Prostate gland (tissue), 2 donors: Measurements from ENCODE around the gene SENP3. TPM values are rescaled to one million over a fixed set of nuclear protein-coding genes. Genes with fewer than 3 reads are reported as not detected.

Experiments
- DNase-seq: peaks from one replicate; pipeline ENCODE4 v3.0.0-alpha.2; 2019; ENCODE audit warnings: low spot score
- H3K27ac ChIP-seq, 2 donors: fragments of 200-600 bp; sonication (generic); 2 replicates each; pipeline ENCODE4 v1.5.1; 2017 to 2019
- H3K27me3 ChIP-seq: fragments of 200-600 bp; sonication (generic); replicated peaks from 2 replicates; pipeline ENCODE4 v1.5.1; 2019; ENCODE audit not compliant: insufficient read depth
- H3K36me3 ChIP-seq, 2 donors: fragments of 200-600 bp; sonication (generic); 1 replicate in 1 of 2; 2 replicates in 1 of 2; pipeline versions ENCODE4 v1.5.1 to v1.8.1; 2017 to 2019
- H3K4me1 ChIP-seq: fragments of 200-600 bp; sonication (generic); replicated peaks from 2 replicates; pipeline ENCODE4 v1.5.1; 2019
- H3K4me3 ChIP-seq, 2 donors: fragments of 200-600 bp; sonication (generic); 2 replicates each; pipeline ENCODE4 v1.5.1; 2017 to 2019
- H3K9me3 ChIP-seq: fragments of 200-600 bp; sonication (generic); 2 replicates; pipeline ENCODE4 v1.5.1; 2017
- POLR2A ChIP-seq: fragments of 450-650 bp; IDR thresholded peaks from one replicate; pipeline ENCODE4 v1.6.1; 2016; ENCODE audit warnings: antibody characterized with exemption, mild to moderate bottlenecking
- POLR2AphosphoS5 ChIP-seq: sonication (generic); formaldehyde crosslinking; IDR thresholded peaks from one replicate; pipeline ENCODE4 v1.6.1; 2017; ENCODE audit warnings: antibody characterized with exemption
- WGBS: methylation state at CpG from one replicate; pipeline ENCODE4 v1.1.5; 2018; 5-methylcytosine and 5-hydroxymethylcytosine counted together
- intact Hi-C: fragments of 100-400 bp; cut with DNase I; formaldehyde crosslinking; loops from one replicate; pipeline ENCODE4 v1.14.2; 2022
- total RNA-seq, 2 donors: library from RNA; depleted of rRNA; stranded (reverse); fragments of >200 nt; gene quantifications; one replicate each; pipeline ENCODE4 v1.1.0, GENCODE V29; 2016
- TF ChIP-seq, protein P1 (sequence below), 4 experiments: fragments of 200-600 bp in 2 of 4; fragments of 450-650 bp in 2 of 4; sonication (generic) in 2 of 4; IDR thresholded peaks; 1 replicate in 3 of 4; 2 replicates in 1 of 4; pipeline ENCODE4 v1.5.1; 2016 to 2019; ENCODE audit warnings: antibody characterized with exemption in 4 of 4, mild to moderate bottlenecking in 2 of 4, moderate library complexity in 2 of 4

Gene SENP3
- total RNA-seq, 2 donors from 2014 or later, result 39.6 to 65.7 TPM

DNA sequence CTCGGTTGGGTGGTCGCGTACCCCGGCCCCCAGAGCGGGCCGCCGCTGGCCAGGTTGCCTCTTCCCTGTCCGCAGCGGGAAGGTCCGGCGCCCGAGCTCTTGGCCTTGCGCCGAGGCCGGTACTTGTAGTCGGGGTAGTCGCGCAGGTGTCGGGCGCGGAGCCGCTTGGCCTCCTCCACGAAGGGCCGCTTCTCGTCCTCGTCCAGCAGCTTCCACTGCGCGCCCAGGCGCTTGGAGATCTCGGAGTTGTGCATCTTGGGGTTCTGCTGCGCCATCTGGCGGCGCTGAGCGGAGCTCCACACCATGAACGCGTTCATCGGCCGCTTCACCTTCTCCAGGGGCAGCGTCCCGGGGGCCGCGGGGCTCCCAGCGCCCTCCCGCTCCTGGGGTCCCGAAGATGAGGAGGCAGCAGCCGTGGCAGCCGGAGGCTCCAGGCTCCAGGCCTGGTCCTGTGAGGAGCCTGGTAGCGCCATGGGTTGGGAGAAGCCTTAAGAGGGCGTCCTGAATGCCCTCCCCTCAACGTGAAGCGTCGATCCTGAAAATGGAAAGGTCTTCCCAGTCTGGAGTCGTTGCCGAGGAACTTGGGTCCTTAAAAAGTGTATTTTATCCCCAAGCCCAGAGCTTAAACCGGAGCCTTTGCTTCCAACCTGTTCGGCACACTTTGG, 27.6 kb downstream of the SENP3 start:
- WGBS, result 17% methylated on average over 39 of the region's 56 CpGs
- peak; percentile 86 for DNase-seq
- Histone ChIP-seq H3K4me3 (peak overlapping the region; percentile 44), H3K27me3 (no peaks in the 10 kb centered on the region), H3K9me3 (no peaks in the 10 kb centered on the region), H3K27ac (peak overlapping the region; percentile 76 to 84), H3K36me3 (peaks cover 2 to 19% of the 10 kb centered on the region in 2 donors), H3K4me1 (peaks cover 7% of the 10 kb centered on the region)
- TF ChIP-seq POLR2AphosphoS5, result peak; percentile 75
- peak; percentile 44 for TF ChIP-seq POLR2A
- TF ChIP-seq, protein P1, sequence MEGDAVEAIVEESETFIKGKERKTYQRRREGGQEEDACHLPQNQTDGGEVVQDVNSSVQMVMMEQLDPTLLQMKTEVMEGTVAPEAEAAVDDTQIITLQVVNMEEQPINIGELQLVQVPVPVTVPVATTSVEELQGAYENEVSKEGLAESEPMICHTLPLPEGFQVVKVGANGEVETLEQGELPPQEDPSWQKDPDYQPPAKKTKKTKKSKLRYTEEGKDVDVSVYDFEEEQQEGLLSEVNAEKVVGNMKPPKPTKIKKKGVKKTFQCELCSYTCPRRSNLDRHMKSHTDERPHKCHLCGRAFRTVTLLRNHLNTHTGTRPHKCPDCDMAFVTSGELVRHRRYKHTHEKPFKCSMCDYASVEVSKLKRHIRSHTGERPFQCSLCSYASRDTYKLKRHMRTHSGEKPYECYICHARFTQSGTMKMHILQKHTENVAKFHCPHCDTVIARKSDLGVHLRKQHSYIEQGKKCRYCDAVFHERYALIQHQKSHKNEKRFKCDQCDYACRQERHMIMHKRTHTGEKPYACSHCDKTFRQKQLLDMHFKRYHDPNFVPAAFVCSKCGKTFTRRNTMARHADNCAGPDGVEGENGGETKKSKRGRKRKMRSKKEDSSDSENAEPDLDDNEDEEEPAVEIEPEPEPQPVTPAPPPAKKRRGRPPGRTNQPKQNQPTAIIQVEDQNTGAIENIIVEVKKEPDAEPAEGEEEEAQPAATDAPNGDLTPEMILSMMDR (IDR thresholded peaks at IDR 0.05), result peak; percentile 74 to 96 (median 91)
- intact Hi-C loops, result no loop called here

DNA sequence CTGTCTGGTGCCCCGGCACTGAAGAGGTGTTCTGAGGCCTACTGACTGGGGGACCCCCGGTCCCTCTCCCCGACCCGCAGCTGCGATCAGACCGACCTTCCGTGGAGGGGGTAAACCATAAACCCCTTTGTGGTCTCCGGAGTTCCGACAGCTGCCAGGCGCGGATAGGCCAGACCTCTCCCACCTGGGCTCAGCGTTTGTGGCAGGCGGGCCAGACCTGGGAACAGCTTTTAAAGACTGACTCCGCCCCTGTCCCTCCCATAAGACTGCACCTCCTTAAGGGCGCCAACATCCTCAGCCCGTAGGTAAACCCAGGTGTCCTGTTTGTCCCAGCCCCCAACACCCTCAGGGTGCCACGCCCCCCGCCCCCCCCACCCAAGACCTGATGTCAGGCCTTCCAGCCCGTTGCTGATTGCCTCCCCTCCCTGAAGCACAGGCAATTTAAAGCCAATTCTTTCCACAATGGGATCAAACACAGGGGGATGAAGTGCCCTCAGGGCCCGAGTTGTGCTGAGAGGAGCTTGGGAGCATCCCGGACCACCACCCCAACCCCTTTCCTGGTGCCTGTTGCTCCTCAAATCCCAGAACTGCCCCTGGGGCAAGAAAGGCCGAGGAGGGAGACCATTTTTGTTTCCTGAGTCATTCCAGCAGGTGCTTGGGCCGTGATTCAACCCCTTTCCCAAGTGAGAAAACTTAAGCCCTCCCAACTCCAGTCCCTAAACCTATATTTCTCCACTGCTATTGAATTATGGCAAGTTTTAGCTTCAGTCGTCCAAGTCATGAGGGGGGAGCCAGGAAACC, 28.4 kb downstream of the SENP3 start, which contains the start of gene SOX15:
TSS of gene SOX15 (minus strand) at position 204 of the 801 bp plus-strand sequence. CDS start 418 bp downstream, outside the sequence.
- Histone ChIP-seq H3K4me1 (peaks cover 7% of the 10 kb centered on the region), H3K36me3 (peaks cover 6 to 19% of the 10 kb centered on the region in 2 donors), H3K4me3 (peak within 1 kb of the TSS; percentile 44), H3K9me3 (no peaks in the 10 kb centered on the region), H3K27me3 (no peaks in the 10 kb centered on the region), H3K27ac (peak within 1 kb of the TSS; percentile 76 to 84)
- peak; percentile 70 for DNase-seq
- peak; percentile 36 for TF ChIP-seq POLR2A
- TF ChIP-seq POLR2AphosphoS5, result peak; percentile 16
- TF ChIP-seq, protein P1 (IDR thresholded peaks at IDR 0.05), result no peak
- intact Hi-C loops, result no loop called here
- 39% methylated on average over 24 of the region's 24 CpGs for WGBS

GRCh38 chr17:7590743-7591142, 29.0 kb downstream of the SENP3 start:
- Histone ChIP-seq H3K4me3 (no peak overlapping the region), H3K36me3 (peaks cover 12 to 24% of the 10 kb centered on the region in 2 donors), H3K27me3 (no peaks in the 10 kb centered on the region), H3K9me3 (no peaks in the 10 kb centered on the region), H3K4me1 (peaks cover 7% of the 10 kb centered on the region), H3K27ac (no peak overlapping the region)
- WGBS, result 68% methylated on average over 4 of the region's 4 CpGs
- TF ChIP-seq, protein P1 (IDR thresholded peaks at IDR 0.05), result no peak
- TF ChIP-seq POLR2A (no peak), POLR2AphosphoS5 (no peak)
- no peak for DNase-seq
- intact Hi-C loops, result no loop called here

DNA sequence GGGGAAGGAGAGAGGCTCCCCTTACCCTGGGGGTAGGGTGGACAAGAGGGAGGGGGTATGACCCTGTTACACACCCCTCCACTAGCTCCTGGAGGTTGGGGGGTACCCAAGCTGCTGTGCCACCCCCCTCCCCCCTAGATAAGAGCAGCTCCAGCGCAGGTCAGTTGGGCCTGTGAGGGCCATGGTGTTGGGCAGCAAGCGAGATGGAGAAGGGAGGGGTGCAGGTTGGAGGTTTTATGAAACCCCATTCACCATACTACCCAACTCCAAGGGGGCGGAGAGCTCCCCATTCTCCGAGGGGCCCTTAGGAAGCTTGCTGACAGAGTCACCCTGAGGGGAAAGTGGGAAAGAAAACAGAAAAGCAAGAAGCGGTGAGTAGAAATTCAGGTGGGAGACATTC, 29.9 kb downstream of the SENP3 start:
- no peak overlapping the region for H3K27ac ChIP-seq
- TF ChIP-seq POLR2AphosphoS5, result no peak
- TF ChIP-seq POLR2A, result no peak
- TF ChIP-seq, protein P1 (IDR thresholded peaks at IDR 0.05), result no peak
- intact Hi-C loops, result no loop called here
- WGBS, result 85% methylated on average over 5 of the region's 5 CpGs
- no peak overlapping the region for H3K4me3 ChIP-seq
- H3K36me3 ChIP-seq, result peaks cover 16 to 24% of the 10 kb centered on the region in 2 donors
- no peak for DNase-seq
- H3K27me3 ChIP-seq, result no peaks in the 10 kb centered on the region
- H3K4me1 ChIP-seq, result peaks cover 7% of the 10 kb centered on the region
- H3K9me3 ChIP-seq, result no peaks in the 10 kb centered on the region
